Tongue (tissue), 2 donors: ENCODE data around the gene ZNF775. TPM values are rescaled to one million over a fixed set of nuclear protein-coding genes. Genes with fewer than 3 reads are reported as not detected.
"Not testable (repeated sequence)": the region's sequence is repeated elsewhere in the genome, so short reads cannot be mapped to it uniquely, and the experiment has no call there.

Experiments
- DNase-seq: peaks from one replicate; pipeline ENCODE4 v3.0.0-alpha.2; 2015
- total RNA-seq: library from RNA; depleted of rRNA; stranded (reverse); fragments of >200 nt; gene quantifications from one replicate; pipeline ENCODE4 v1.2.3, GENCODE V29; 2014

ZNF775 gene
- total RNA-seq, 1 donor from 2014 or later = 17.1 TPM

GRCh38 chr7:150382123-150382843 is 3.2 kb downstream of the ZNF775 start:
- DNase-seq = no peak

GRCh38 chr7:150382844-150383225 is 3.7 kb downstream of the ZNF775 start:
- DNase-seq = no peak

GRCh38 chr7:150383710-150384397 is 4.7 kb downstream of the ZNF775 start:
- peak; percentile 98 for DNase-seq

GRCh38 chr7:150384406-150385301 is 5.5 kb downstream of the ZNF775 start:
- no peak for DNase-seq

GRCh38 chr7:150385302-150385723 is 6.2 kb downstream of the ZNF775 start:
- DNase-seq = no peak

GRCh38 chr7:150385884-150386283 is 6.8 kb downstream of the ZNF775 start:
- not testable (repeated sequence) for DNase-seq

GRCh38 chr7:150388306-150388705 is 9.2 kb downstream of the ZNF775 start:
- no peak for DNase-seq

GRCh38 chr7:150388709-150389531 is 9.8 kb downstream of the ZNF775 start:
- DNase-seq = peak; percentile 92

GRCh38 chr7:150389532-150389816 is 10.3 kb downstream of the ZNF775 start:
- no peak for DNase-seq

GRCh38 chr7:150390205-150390604 is 11.1 kb downstream of the ZNF775 start:
- DNase-seq = no peak

- no peak for DNase-seq
These were observed 14.2 kb downstream of the ZNF775 start for GRCh38 chr7:150393325-150393724.

GRCh38 chr7:150396426-150396825 is 17.3 kb downstream of the ZNF775 start:
- DNase-seq = no peak

GRCh38 chr7:150396851-150397260 is 17.7 kb downstream of the ZNF775 start:
- no peak for DNase-seq

GRCh38 chr7:150397346-150398107 is 18.4 kb downstream of the ZNF775 start:
- no peak for DNase-seq

- no peak for DNase-seq
These were observed 19.2 kb downstream of the ZNF775 start for GRCh38 chr7:150398108-150398964.

GRCh38 chr7:150398965-150399320 is 19.8 kb downstream of the ZNF775 start:
- no peak for DNase-seq

- DNase-seq = no peak
These were observed 20.4 kb downstream of the ZNF775 start for GRCh38 chr7:150399421-150400007.

- no peak for DNase-seq
These were observed 21.1 kb downstream of the ZNF775 start for GRCh38 chr7:150400008-150400787.

GRCh38 chr7:150400788-150401423 is 21.8 kb downstream of the ZNF775 start:
- DNase-seq = no peak
